ENCODE data around the gene MTA1.

The MTA1 gene

DNA sequence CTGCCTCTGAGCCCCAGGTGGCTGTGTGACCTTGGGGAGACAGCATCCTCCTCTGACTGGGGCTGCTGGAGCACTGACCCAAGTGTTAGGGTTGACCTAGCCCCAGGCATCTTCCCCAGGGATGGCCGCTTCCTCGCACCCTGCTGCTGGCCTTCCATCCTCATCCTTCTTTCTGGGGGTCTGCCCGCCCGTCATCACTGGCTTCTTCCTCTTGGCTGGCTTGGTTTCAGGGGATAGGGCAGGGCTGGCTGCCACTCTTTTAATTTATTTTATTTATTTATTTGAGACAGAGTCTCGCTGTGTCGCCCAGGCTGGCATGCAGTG lies 74.9 kb downstream of the MTA1 start:
- H3K4me3 ChIP-seq (ENCODE audit: low read depth, low read length): no peak overlapping the region

DNA sequence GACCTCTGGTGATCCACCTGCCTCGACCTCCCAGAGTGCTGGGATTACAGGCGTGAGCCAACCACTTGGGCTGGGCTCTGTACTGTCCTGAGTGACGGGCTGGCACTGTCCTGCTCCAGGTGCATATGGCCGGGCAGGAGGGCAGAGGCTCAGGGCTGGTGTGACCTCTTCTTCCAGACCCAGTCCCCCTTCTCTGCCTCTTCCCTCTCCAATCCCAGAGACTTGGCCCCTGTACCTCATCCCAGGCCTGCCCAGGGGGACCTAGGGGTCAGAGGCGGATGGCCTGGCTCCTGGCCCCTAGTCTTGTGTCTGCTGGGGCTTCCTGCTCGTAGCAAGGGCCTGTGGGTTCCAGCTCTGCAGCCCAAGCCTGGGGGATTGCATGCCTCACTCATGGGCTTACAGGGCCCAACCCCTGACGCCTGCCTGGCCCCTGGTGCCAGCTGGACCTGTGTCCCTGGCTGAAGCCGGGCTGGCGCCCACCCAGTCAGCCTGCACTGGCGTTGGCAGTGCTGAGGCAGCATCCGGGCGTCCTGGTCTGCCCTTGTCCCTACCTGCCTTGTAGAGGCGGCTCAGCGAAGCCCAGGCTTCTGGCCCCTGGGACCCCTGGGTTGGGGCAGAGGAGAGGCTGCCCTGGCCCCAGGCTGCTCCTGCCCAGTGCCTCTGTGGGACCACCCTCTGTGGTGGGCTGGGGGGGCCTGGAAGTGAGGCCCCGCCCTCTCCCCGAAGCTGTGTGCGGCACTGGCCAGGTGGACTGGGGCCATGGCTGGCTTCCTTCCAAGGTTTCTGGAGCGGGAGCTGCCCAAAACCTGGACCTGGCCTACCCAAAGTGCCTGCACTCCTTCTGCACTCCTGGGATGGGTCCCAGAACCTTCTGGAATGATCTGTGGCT lies 75.7 kb downstream of the MTA1 start:
- H3K4me3 ChIP-seq (ENCODE audit: low read depth, low read length): no peak overlapping the region

DNA sequence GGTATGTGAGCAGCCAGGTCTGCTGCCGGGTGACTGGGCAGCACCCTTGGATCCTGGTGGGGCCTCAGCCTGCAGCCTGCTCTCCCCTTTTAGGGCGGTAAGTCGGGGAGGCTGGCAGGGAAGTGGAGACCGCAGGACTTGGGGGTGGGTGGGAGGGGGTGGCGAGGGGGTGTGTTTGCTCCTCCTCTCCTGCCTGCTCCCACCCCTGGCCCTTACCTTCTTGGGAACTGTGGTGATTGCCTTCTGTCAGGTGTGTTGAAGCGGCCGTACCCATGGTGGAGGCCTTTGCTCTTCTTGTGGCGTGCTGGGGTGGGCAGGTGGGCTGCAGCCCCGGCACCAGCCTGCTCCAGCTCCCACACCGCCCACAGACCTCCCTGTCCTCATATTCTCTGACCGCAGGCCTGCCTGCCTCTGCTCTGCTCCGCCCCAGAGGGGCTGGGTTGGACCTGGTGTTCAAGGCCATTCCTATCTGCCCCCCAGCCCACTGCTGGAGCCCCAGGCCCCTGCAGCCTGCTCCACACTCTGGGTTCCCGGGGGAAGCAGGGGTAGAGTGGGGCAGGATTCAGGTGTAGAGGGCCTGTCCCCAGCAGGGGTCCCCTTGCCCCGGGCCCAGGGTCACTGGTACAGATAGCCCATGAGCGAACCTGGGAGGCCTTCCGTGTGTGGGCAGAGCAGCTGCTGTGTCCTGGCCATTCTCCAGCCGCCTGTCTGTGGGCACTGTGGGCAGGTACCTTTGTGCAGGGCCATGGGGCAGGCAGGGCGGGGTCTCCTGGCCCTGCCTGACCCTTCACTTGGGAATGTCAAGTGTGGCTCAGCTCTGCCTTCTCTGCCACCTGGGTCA lies 76.6 kb downstream of the MTA1 start:
- no peak overlapping the region for H3K4me3 ChIP-seq (ENCODE audit: low read depth, low read length)

DNA sequence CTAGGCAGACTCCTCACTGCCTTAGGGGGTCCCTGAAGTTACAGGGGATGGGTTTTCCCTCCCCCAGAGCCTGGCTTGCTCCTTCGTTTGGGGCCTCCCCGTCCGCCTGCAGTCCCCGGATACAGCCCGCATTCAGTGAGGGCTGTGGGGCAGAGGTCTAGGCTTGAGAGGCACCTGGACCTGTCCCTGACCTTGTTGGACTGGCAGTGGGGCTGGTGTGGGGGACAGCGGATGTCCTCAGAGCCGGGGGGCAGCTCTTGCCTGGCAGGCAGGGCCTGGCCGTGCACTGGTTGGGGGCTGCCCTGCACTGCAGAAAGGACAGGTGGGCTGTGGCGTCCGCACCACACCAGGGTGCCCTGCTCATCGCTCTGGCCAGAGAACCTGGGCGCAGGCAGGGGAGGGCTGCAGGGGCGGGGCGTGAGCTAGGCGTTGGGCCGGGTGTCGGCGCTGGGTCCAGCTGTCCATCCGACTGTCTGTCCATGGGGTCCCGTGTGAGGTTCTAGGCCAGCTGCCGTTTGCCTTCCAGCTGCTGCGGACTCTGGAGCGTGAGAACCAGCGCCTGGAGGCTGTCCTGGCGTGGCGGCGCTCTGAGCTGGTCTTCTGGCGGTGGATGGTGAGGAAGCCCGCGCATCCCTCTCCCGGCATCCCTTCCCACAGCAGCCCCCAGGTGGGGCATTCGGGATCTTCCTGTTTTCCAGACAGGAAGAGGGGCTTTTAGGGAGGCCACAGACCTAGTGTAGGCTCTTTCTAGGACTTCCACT lies 77.4 kb downstream of the MTA1 start:
- H3K4me3 ChIP-seq (ENCODE audit: low read depth, low read length): no peak overlapping the region

DNA sequence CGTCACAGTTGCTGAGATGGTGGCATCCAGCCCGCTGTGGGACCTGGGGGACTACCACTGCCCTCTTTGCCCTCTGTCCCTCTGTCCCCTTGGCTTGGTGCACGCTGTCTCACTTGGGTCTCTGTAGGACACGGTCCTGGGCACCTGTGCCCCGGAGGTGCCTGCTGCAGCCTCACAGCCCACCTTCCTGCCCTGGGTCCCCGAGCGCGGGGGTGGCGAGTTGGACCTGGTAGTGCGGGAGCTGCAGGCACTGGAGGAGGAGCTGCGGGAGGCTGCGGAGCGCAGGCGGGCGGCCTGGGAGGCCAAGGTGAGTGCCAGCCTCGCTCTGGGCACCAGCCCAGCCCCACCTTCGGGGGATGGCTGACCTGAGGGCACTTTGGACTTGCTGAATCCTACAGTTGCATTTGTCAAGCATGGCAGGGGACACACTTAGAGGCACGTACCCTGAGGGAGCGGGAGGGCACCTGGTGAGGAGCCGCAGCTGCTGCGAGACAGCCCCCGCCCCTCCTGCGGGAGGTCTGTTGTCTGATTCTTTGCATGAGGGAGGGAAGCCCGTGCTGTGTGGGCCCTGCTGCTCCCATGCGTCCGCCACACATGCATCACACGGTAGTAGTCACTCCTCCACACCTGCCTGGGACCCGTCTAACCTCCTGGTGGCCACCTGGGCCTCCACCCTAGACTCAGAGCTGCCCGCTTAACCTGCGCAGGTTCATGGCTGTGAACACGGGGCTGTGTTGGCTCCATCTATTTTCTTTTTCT lies 78.2 kb downstream of the MTA1 start:
- H3K4me3 ChIP-seq (ENCODE audit: low read depth, low read length): no peak overlapping the region

DNA sequence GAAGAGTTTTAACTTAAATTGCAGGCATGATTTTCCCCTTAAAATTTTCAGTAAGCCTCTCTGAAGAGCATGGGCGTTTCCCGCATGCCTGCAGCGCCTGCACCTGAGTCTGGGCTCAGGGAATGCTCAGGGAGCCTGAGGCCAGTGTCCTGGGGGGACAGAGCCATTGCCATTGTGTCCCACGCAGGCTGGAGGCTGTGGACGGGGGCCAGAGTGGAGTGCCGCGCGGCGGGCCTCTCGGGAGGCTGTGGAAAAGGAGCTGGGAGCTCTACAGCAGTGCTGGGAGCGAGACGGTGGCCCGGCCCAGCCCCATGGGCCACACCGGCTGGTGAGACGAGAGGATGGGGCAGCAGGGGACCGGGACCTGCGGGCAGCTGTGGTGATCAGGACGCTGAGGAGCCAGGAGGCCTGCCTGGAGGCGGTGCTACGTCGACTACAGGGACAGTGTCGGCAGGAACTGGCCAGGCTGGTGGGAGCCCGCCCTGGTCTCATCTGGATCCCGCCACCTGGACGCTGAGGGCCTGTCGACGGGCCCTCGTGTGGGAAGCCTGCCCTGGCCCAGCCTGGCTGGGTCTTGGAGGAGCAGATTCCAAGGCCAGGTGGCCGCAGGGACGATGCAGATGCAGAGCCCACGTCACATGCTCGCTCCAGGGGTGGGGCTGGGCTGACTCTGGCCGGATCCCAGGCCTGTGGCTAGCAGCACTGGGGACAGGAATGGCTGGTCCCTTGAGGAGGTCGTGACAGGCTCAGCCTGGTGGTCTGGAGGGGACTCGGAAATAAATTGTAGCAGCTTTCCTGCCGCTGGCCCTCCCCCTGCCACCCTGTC lies 79.0 kb downstream of the MTA1 start:
- no peak overlapping the region for H3K4me3 ChIP-seq (ENCODE audit: low read depth, low read length)

DNA sequence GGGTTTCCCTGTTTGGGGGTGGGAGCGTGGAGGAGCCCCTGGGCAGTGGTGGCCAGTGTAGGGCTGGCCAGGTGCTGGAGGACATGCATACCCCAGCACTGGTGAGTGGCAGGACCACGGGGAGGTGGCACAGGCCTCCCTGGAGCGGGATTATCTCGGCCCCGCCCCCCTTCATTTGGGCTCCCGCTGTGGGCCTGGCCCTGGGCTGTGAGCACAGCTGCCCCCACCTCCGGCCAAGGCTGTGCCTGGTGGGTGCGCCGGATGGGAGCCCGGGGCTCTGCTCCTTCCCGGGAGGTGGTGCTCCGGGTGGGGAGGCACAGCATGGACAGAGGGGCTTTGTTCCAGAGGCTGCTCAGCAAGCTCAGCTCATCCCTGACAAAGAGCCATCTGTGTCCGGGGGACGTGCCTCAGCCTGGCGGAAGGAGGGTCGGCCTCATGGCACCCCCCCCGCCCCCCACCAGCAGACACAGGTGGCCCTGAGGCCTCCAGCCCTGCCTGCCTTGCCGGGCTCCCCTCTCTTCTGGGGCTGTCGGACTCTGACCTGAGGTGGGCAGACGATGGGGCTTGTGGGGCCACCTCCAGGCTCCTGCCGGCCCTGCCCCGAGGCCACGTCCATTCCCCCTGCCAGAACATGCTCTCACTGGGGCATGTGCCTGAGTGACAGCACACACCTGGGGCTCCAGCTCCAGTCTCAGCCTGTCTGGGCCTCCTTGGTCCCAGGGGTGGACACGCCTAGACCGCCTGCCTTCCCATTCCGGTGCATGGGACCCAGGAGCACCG lies 79.8 kb downstream of the MTA1 start:
- H3K4me3 ChIP-seq (ENCODE audit: low read depth, low read length): no peak overlapping the region

DNA sequence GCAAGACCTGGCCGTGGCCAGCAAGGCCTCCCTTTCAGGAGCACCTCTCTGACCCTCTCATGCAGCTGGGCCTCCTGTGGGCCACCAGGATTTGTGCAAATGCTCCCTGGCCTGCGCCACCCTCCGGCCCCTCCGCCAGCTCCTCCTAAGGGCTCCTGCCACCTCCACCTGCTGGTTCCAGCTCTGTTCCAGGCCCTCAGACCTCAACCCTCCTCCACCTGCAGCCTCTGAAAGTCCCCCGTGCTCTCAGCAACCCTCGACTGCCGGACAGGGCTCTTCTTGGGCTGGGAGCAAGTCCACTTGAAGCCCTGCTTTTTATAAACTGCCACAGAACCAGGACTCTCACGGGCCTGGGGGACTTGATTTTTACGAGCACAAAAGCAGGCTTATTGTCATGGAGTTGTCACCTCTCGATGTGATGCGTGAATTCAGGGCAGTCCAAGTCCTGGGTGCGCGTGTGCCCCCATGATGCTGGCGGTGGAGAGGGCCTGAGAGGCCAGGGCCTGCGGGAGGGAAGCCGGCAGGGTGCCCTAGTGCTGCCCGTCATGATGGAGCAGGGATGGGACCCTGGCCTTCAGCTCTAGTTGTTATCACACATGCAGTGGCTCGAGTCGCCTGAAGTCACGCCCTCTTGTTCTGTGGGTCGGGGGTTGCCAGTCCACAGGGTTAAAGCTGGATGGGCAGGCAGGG lies 80.6 kb downstream of the MTA1 start:
- H3K4me3 ChIP-seq (ENCODE audit: low read depth, low read length): no peak overlapping the region

DNA sequence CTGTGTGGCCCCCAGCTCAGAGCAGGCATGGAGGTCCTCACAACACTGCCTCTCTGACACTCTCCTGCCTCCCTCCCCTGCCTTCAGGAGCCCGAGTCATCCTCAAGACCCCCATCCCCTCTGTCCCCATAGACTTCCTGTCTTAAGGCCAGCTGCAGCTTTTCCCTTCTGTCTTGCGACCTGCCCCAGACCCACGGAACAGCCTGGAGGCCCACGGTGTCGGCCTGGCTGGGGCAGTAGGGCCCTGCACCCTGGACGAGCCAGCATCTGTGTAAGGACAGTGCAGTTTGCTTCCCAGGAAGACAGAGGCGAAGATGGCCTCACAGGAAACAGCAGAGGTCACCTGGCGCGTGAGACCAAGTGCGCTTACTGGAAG lies 81.1 kb downstream of the MTA1 start:
- H3K4me3 ChIP-seq (ENCODE audit: low read depth, low read length): no peak overlapping the region

DNA sequence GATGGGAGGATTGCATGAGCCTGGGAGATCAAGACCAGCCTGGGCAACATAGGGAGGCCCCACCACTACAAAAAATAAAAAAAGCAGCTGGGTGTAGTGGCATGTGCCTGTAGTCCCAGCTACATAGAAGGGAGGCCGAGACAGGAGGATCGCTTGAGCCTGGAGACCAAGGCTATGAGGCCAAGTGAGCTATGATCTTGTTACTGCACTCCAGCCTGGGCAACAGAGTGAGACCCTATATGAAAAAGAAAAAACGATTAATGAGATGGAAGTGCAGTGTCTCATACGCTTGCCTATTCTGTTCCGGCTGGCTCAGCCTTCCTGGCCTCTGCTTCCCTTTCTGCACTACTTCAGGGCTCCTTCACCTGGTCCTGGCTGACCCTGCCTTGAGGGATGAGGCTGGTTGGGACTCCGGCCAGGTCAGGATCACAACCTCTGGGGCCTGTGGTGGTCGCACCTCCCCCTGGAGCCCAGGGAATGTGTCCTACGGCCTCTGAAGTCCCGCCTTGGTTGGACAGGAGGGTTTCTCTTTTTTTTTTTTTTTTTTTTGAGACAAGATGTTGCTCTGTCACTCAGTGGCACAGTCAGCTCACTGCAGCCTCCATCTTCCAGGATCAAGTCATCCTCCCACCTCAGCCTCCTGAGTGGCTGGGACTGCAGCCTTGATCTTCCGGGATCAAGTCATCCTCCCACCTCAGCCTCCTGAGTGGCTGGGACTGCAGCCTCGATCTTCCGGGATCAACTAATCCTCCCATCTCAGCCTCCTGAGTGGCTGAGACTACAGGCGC lies 82.1 kb downstream of the MTA1 start:
- no peak overlapping the region for H3K4me3 ChIP-seq (ENCODE audit: low read depth, low read length)

DNA sequence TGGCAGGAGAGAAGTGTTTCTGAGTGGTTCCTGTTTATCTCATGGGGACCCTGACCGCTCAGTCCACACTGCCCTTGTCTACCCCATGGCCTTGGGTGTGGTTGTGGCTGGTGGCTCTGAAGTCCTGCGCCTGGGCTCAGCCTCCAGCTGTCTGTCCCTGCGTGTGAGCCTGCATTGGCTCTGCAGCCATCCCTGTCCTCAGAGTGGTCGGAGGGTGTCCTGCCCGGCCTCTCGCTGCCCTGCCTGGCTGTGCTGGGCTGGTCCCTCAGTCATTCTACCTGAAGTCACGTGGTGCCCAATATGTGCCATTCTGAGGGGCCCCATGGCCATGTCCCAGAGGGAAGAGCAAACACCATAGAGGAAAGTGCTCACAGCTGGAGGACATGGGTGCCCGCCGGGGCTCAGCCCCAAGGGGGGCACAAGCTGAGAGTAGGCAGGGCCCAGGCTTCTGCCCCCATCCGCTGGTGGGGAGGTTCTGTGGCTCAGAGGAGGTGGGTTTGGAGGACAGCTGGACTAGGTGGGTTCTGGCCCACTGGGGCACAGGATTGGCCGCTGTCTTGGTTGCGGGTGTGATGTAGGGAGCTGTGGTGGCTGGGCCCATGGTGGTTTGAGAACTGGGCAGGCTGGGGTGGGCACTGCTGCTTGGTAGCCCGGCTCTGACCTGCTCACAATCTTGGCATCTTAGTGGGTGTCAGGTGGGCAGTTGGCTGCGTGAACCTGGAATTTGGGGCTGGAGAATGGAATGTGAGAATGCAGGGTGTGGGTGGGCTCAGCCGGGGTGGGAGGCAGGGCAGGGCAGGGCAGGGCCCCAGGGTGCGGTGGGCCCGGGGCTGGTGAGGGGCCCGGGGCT lies 83.0 kb downstream of the MTA1 start:
- H3K4me3 ChIP-seq (ENCODE audit: low read depth, low read length): no peak overlapping the region

DNA sequence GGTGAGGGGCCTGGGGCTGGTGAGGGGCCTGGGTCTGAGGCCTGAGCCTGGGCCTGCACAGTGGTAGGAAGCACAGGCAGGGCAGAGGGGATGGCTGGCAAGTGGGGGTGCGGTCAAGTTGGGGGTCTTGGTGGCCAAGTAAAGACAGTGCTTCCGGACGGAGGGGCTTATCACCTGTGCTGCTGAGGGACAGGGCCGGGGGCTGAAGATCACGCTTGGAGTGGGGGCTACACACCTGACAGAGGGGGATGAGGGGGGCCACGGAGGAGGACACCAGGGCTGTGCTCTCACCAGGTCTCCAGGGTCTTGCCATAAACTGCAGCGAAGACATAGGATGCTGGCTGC lies 83.6 kb downstream of the MTA1 start:
- no peak overlapping the region for H3K4me3 ChIP-seq (ENCODE audit: low read depth, low read length)

DNA sequence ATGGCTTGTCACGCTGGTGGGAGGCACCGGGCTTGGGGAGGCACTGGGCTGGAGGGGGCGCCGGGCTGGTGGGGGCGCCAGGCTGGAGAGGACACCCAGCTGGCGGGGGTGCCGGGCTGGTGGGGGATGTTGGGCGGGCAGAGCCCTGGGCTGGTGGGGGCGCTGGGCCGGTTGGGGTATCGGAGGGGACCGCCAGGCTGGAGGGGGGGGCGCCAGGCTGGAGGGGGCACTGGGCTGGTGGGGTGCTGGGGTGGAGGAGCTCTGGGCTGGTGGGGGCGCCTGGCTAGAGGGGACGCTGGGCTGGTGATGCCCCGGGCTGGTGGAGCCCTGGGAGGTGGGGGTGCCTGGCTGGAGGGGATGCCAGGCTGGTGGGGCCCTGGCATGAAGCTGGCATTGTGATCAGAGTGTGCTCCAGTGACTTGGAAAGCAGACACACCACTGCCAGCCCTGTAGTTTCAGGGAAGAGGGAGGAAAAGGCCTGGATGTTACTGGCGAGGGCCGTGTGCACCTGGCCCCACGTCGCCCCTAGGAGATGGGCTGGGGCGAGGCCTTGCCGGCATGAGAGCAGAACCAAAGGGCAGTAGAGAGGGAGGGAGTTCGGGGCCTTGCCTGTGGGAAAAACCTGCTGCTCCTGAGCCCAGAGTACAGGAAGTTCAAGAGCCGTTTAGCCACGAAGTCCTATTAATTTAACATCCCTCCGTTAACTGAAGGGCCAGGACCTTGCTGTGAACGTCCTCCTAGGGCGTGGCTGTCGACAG lies 84.5 kb downstream of the MTA1 start:
- no peak overlapping the region for H3K4me3 ChIP-seq (ENCODE audit: low read depth, low read length)

DNA sequence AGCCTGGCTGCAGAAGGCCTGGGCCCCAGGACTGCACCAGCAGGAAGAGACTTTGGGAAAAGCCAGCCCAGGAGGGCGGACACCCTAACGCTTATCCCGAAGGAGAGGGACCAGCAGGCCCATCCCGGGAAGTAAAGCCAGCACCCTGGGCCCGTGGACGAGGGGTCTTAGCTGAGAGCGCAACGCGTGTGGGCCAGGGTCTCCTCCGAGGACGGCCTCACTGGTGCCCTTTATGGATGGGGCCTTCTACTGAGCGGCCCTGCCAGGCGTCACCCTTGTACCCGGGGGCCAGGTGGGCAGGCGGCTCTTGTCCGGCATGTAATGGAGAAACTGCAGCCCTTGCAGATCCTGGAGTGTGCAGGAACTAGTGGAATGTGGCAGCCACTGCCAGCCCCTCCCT lies 85.5 kb downstream of the MTA1 start:
- H3K4me3 ChIP-seq (ENCODE audit: low read depth, low read length): no peak overlapping the region

DNA sequence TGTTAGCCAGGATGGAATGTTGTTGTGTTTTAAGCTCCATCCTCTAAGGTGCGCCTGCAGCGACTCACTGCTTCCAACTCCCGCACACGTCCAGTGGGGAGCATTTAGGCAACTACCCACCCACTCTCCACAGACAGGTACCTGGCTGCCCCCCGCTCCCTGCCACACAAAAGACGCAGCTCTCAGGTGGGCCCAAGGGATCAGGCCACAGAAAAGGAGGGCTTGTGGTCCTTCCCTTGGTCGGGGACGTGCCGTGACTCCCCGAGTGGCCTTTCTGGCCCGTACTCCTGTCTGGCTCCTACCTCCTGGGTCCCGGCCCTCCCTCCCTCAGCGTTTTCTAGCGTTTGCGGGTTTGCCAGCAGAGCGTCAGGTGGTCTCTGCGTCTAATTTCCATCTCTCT lies 87.6 kb downstream of the MTA1 start:
- no peak overlapping the region for H3K4me3 ChIP-seq (ENCODE audit: low read depth, low read length)

DNA sequence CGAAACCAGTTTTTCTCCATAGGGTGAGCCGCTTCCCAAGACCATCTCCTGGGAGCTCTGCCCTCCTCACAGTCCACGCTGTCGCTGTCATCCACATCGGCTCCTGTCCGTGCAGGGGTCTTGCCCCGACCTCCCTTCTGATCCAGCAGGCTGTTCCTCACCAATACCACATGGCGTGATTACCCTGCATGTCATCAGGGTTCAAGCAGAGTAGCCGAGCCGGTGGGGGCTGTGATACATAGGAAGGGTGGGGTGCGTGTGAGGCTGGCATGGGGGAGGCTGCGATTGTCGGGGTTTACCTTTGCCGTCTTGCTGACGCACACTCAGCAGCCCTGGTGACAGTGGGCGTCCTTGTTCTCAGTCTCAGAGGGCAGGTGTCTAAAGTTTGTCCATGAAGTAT lies 88.4 kb downstream of the MTA1 start:
- no peak overlapping the region for H3K4me3 ChIP-seq (ENCODE audit: low read depth, low read length)

All from iPS-11a (cell line).